Subcutaneous adipose tissue (tissue), 4 donors: Measurements from ENCODE around the gene ECE1. TPM values are rescaled to one million over a fixed set of nuclear protein-coding genes. Genes with fewer than 3 reads are reported as not detected.

Experiments used
- total RNA-seq, 4 donors: library from RNA; depleted of rRNA; stranded (reverse); fragments of >200 nt; gene quantifications; one replicate each; pipeline ENCODE4 v1.1.0, GENCODE V29; 2016
- TF ChIP-seq, protein P1 (sequence below): fragments of 450-650 bp; IDR thresholded peaks from one replicate; pipeline ENCODE4 v1.5.1; 2016; ENCODE audit warnings: low read depth, mild to moderate bottlenecking, control low read depth, antibody characterized with exemption, moderate library complexity

Gene ECE1
- total RNA-seq, 4 donors from 2014 or later = 75.7 to 188 (median 96.7) TPM

DNA sequence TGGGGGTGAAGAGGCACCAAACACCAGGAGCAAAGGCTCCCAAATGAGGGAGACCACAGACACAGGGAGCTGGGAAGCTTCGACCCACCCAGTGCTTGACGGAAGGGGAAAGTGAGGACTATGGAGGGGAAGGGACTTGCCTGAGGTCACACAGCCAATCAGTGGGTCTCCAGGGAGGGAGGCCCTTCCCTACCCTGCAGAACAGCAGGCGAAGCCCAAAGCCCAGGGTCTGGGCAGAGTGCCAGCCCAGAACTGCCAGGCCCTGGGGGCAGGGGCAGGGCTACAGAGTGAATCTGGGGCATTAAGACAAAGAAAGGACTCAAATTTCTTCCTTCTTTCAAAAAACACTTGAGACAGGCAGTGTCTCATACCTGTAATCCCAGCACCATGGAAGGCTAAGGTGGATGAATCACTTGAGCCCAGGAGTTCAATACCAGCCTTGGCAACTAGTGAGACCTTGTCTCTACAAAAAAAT lies 45.5 kb upstream of the ECE1 start:
- TF ChIP-seq, protein P1, sequence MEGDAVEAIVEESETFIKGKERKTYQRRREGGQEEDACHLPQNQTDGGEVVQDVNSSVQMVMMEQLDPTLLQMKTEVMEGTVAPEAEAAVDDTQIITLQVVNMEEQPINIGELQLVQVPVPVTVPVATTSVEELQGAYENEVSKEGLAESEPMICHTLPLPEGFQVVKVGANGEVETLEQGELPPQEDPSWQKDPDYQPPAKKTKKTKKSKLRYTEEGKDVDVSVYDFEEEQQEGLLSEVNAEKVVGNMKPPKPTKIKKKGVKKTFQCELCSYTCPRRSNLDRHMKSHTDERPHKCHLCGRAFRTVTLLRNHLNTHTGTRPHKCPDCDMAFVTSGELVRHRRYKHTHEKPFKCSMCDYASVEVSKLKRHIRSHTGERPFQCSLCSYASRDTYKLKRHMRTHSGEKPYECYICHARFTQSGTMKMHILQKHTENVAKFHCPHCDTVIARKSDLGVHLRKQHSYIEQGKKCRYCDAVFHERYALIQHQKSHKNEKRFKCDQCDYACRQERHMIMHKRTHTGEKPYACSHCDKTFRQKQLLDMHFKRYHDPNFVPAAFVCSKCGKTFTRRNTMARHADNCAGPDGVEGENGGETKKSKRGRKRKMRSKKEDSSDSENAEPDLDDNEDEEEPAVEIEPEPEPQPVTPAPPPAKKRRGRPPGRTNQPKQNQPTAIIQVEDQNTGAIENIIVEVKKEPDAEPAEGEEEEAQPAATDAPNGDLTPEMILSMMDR = no peak

GRCh38 chr1:21335088-21335691 lies 44.9 kb upstream of the ECE1 start:
- TF ChIP-seq, protein P1 = no peak

DNA sequence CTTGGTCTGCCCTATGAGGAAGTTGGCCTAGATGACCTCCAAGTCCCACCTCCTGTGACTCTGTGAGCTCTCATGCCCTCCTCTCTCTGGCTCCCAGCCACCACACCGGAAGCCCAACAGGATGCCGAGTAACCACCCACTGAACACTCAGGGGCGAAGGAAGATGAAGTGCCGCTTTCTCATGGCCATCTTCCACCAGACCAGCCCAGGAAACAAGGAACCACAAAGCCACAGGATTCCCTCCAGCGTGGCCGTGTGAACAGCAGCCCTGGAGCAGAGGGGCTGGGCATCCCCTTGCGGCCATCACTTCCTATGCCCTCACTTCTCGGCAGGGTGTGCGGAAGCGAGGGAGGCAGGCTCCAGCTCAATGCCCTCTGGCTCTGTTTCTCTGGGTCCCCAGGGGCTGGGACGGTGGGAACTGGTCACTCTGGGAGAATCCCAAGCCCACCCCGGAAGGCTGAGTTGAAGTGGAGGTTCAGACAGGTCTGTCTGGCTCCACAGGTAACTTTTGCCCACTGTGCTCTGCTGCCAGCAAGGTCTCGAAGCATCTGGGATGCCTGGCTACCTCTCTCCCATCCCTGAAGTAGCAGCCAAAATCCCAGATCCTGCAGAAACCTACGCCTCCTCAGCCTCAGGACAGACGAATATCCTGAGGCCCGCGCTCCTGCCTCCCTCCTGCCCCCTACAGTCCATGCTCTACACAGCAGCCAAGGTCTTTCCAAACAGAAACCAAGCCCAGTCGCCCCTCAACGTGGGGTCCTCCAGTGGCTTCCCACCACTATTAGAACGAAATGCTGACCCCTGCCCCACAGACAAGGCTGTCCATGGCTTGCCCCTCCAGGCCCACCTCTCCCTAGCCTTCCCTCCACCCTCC lies 44.2 kb upstream of the ECE1 start:
- TF ChIP-seq, protein P1 = no peak

GRCh38 chr1:21333824-21334213 lies 43.6 kb upstream of the ECE1 start:
- TF ChIP-seq, protein P1 = no peak

GRCh38 chr1:21332554-21333311 lies 42.5 kb upstream of the ECE1 start:
- TF ChIP-seq, protein P1 = no peak

DNA sequence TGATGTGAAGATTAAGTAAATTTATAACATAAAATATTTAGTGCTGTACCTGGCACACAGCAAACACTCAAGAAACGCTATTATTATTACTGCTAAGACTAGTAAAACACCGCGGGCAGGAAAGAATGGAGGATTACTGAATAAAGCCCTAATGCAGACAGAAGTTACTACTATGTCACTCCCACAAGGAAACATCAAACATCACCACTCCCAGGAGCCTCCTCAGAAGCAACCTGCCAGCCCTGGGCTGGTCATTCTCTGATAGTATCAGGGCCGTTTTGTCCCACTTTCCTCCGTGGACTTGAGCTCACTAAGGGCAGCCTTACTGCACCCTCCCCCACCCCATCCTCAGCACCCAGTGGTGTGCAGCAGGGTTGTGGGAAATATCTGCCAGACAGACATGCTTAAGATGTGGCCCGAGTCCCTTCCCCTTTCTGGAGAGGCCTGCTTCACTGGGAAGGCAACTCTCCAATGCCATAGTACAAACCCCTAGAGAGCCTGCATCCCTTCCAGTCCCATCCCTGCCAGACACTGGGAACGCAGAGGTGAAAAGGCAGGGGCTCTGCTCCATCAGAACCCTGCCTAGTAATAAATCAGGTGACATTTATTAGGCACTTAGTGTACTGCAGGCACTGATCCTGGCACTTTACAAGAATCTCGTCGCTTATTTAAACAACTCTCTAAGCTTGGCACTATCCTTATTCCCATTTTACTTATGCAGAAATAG lies 41.7 kb upstream of the ECE1 start:
- TF ChIP-seq, protein P1 = no peak
